HFF-Myc (cell line): ENCODE data around the gene F12.

ENCODE experiments used
- DNase-seq: peaks from one replicate; pipeline ENCODE4 v3.0.0-alpha.2; 2011; ENCODE audit warnings: low read depth; ENCODE audit errors: extremely low read depth
- H3K4me3 ChIP-seq: replicated peaks from 2 replicates; pipeline ENCODE4 v1.5.1; 2011; ENCODE audit warnings: low read depth, mild to moderate bottlenecking, control low read depth, low read length
- CTCF ChIP-seq: IDR thresholded peaks from 2 replicates; pipeline ENCODE4 v1.5.1; 2012; ENCODE audit warnings: mild to moderate bottlenecking, low read depth, low read length, control low read depth; ENCODE audit errors: missing control alignments

F12 gene

GRCh38 chr5:177455036-177455660, 45.8 kb upstream of the F12 start:
- H3K4me3 ChIP-seq = peak overlapping the region; percentile 45
- no peak for DNase-seq
- TF ChIP-seq CTCF = peak; percentile 55

- no peak for DNase-seq
- peak; percentile 90 for TF ChIP-seq CTCF
- peak overlapping the region; percentile 45 for H3K4me3 ChIP-seq
These were observed 45.2 kb upstream of the F12 start for GRCh38 chr5:177454397-177455035.

GRCh38 chr5:177453852-177454396, 44.6 kb upstream of the F12 start:
- DNase-seq = no peak
- H3K4me3 ChIP-seq = peak overlapping the region; percentile 45
- no peak for TF ChIP-seq CTCF

GRCh38 chr5:177452688-177453638, 43.6 kb upstream of the F12 start:
- no peak for TF ChIP-seq CTCF
- DNase-seq = no peak
- no peak overlapping the region for H3K4me3 ChIP-seq

- DNase-seq = no peak
- TF ChIP-seq CTCF = no peak
- H3K4me3 ChIP-seq = no peak overlapping the region
These were observed 41.5 kb upstream of the F12 start for GRCh38 chr5:177450667-177451424.
